CD14-positive monocyte (primary cell): Measurements from ENCODE around the gene MAIP1. TPM values are rescaled to one million over a fixed set of nuclear protein-coding genes. Genes with fewer than 3 reads are reported as not detected.

Experiments
- DNase-seq, 3 donors: peaks; one replicate each; pipeline ENCODE4 v3.0.0-alpha.2; 2011 to 2022
- H2AFZ ChIP-seq: 2 replicates; pipeline ENCODE4 v1.6.0; 2012; ENCODE audit warnings: mild to moderate bottlenecking, low read depth, low read length, inconsistent platforms; ENCODE audit not compliant: insufficient read depth, poor library complexity, severe bottlenecking
- H3K27ac ChIP-seq, 2 donors: 1 replicate in 1 of 2; 2 replicates in 1 of 2; pipeline ENCODE4 v1.5.1; 2012 to 2013; ENCODE audit warnings: low read length in 2 of 2, control low read depth in 1 of 2, inconsistent platforms in 1 of 2, low read depth in 1 of 2, mild to moderate bottlenecking in 1 of 2
- H3K27me3 ChIP-seq, 2 donors: one replicate each; pipeline versions ENCODE4 v1.6.0 to v1.6.1; 2011 to 2013; ENCODE audit warnings: low read length in 2 of 2; ENCODE audit not compliant: control insufficient read depth in 2 of 2, insufficient read depth in 2 of 2
- H3K36me3 ChIP-seq, 2 donors: replicated peaks in 1 of 2; 1 replicate in 1 of 2; 2 replicates in 1 of 2; pipeline versions ENCODE4 v1.5.1 to v1.6.1; 2012 to 2013; ENCODE audit warnings: low read length in 2 of 2, control low read depth in 1 of 2, inconsistent platforms in 1 of 2, mild to moderate bottlenecking in 1 of 2; ENCODE audit not compliant: insufficient read depth in 2 of 2, control insufficient read depth in 1 of 2
- H3K4me1 ChIP-seq, 2 donors: 1 replicate in 1 of 2; 2 replicates in 1 of 2; pipeline versions ENCODE4 v1.5.1 to v1.6.1; 2012 to 2013; ENCODE audit warnings: low read length in 2 of 2, control low read depth in 1 of 2, inconsistent platforms in 1 of 2, mild to moderate bottlenecking in 1 of 2, moderate library complexity in 1 of 2; ENCODE audit not compliant: insufficient read depth in 2 of 2, control insufficient read depth in 1 of 2
- H3K4me2 ChIP-seq: replicated peaks from 2 replicates; pipeline ENCODE3; 2012; ENCODE audit warnings: low read length, moderate library complexity, mild to moderate bottlenecking; ENCODE audit not compliant: poor library complexity, severe bottlenecking; ENCODE audit errors: extremely low read depth
- H3K4me3 ChIP-seq, 3 experiments: fragments of 200-600 bp in 1 of 3; sonication (generic) in 1 of 3; replicated peaks in 1 of 3; 1 replicate in 2 of 3; 2 replicates in 1 of 3; pipeline ENCODE4 v1.5.1; 2011 to 2013; ENCODE audit warnings: low read length in 3 of 3, mild to moderate bottlenecking in 3 of 3, control low read depth in 2 of 3, low read depth in 2 of 3, inconsistent platforms in 1 of 3, moderate library complexity in 1 of 3
- H3K79me2 ChIP-seq: 2 replicates; pipeline ENCODE4 v1.6.0; 2012; ENCODE audit warnings: mild to moderate bottlenecking, control low read depth, inconsistent platforms, low read length, moderate library complexity; ENCODE audit not compliant: insufficient read depth
- H3K9ac ChIP-seq: 2 replicates; pipeline ENCODE4 v1.6.0; 2017; ENCODE audit warnings: low read length, mild to moderate bottlenecking; ENCODE audit not compliant: insufficient read depth, poor library complexity, severe bottlenecking
- H3K9me3 ChIP-seq, 2 donors: replicated peaks in 1 of 2; 1 replicate in 1 of 2; 2 replicates in 1 of 2; pipeline versions ENCODE4 v1.5.1 to v1.6.1; 2012 to 2013; ENCODE audit warnings: low read length in 2 of 2, control low read depth in 1 of 2; ENCODE audit not compliant: control insufficient read depth in 1 of 2, insufficient read depth in 1 of 2
- H4K20me1 ChIP-seq: 2 replicates; pipeline ENCODE4 v1.6.0; 2012; ENCODE audit warnings: mild to moderate bottlenecking, low read length, control low read depth, moderate library complexity; ENCODE audit not compliant: insufficient read depth
- H3K27ac Mint-ChIP-seq, 7 donors: one replicate each; pipeline ENCODE4 v1.8.0; 2020; ENCODE audit warnings: mild to moderate bottlenecking in 7 of 7, mixed read lengths in 7 of 7, moderate library complexity in 6 of 7, inconsistent platforms in 2 of 7
- H3K27me3 Mint-ChIP-seq, 3 donors: one replicate each; pipeline ENCODE4 v1.8.0; 2021 to 2022; ENCODE audit warnings: low read depth in 3 of 3, mild to moderate bottlenecking in 3 of 3, mixed read lengths in 3 of 3, moderate library complexity in 3 of 3, inconsistent platforms in 1 of 3
- H3K36me3 Mint-ChIP-seq, 2 donors: one replicate each; pipeline ENCODE4 v1.8.0; 2020; ENCODE audit warnings: mixed read lengths in 2 of 2, inconsistent platforms in 1 of 2, mild to moderate bottlenecking in 1 of 2
- H3K4me1 Mint-ChIP-seq: one replicate; pipeline ENCODE4 v1.8.0; 2020; ENCODE audit warnings: mild to moderate bottlenecking, mixed read lengths
- H3K4me3 Mint-ChIP-seq, 2 donors: one replicate each; pipeline ENCODE4 v1.8.0; 2020; ENCODE audit warnings: mild to moderate bottlenecking in 2 of 2, mixed read lengths in 2 of 2, moderate library complexity in 1 of 2
- H3K9me3 Mint-ChIP-seq, 7 donors: one replicate each; pipeline ENCODE4 v1.8.0; 2020 to 2022; ENCODE audit warnings: mixed read lengths in 7 of 7, mild to moderate bottlenecking in 6 of 7, moderate library complexity in 6 of 7, inconsistent platforms in 2 of 7
- WGBS: methylation state at CpG from one replicate; pipeline ENCODE4 v1.1.5; 2013; ENCODE audit warnings: missing lambda C conversion rate; ENCODE audit not compliant: insufficient coverage; 5-methylcytosine and 5-hydroxymethylcytosine counted together
- intact Hi-C, 2 donors: fragments of 100-400 bp; cut with micrococcal nuclease; formaldehyde crosslinking; loops; one replicate each; pipeline versions ENCODE4 v1.15.0 to v1.15.1; 2023
- polyA plus RNA-seq, 3 donors: library from polyadenylated mRNA; depleted of rRNA in 1 of 3; unstranded in 2 of 3; stranded (reverse) in 1 of 3; fragments of 300-500 nt in 2 of 3; fragments of >200 nt in 1 of 3; fragmentation: Illumina TruSeq in 2 of 3; gene quantifications; 1 replicate in 2 of 3; 2 replicates in 1 of 3; pipeline ENCODE4 v1.2.3, GENCODE V29; 2012 to 2021
- TF ChIP-seq, protein P1 (sequence below): fragments of 200-600 bp; IDR thresholded peaks from one replicate; pipeline ENCODE4 v1.8.0; 2022; ENCODE audit warnings: antibody characterized with exemption, mild to moderate bottlenecking

The MAIP1 gene
- polyA plus RNA-seq, 3 donors, result 2.6 to 13.3 (median 7.6) TPM

DNA sequence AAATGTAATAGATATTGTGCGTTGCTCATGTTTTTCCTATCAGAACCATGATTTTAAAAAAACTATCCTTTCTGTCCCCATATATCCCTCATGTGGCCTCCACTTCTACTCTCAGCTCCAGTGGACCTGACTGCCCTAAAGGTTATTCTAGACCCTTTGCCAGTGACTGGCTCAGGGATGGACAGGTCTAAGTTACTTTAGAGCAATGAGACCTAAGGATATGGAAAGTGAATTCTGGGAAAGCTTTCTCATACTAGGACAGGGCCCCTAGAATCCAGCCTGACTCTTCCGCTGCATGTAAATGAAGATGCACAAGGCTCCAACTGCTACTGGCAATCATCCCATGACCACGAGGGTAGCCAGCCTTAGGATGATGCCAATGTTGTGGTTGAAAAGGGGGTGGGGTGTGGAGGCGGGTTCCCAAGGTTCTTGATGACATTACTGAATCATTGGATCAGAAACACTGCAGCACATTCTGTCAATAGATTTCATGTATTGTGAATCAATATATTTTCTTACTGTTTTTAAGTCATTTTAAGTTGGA, 23.0 kb upstream of the MAIP1 start:
- Histone ChIP-seq H2AFZ (no peak overlapping the region), H3K9me3 (no peaks in the 10 kb centered on the region), H3K79me2 (no peaks in the 10 kb centered on the region), H3K4me3 (no peak overlapping the region), H3K9ac (no peak overlapping the region), H3K27ac (peak overlapping the region in 1 of 2 donors; percentile 27), H3K27me3 (no peaks in the 10 kb centered on the region), H3K4me1 (no peaks in the 10 kb centered on the region), H4K20me1 (no peaks in the 10 kb centered on the region), H3K36me3 (peaks cover 43 to 82% of the 10 kb centered on the region in 2 donors), H3K4me2 (no peak overlapping the region)
- no peak for DNase-seq
- no peaks in the 10 kb centered on the region for H3K4me1 Mint-ChIP-seq
- TF ChIP-seq, protein P1, sequence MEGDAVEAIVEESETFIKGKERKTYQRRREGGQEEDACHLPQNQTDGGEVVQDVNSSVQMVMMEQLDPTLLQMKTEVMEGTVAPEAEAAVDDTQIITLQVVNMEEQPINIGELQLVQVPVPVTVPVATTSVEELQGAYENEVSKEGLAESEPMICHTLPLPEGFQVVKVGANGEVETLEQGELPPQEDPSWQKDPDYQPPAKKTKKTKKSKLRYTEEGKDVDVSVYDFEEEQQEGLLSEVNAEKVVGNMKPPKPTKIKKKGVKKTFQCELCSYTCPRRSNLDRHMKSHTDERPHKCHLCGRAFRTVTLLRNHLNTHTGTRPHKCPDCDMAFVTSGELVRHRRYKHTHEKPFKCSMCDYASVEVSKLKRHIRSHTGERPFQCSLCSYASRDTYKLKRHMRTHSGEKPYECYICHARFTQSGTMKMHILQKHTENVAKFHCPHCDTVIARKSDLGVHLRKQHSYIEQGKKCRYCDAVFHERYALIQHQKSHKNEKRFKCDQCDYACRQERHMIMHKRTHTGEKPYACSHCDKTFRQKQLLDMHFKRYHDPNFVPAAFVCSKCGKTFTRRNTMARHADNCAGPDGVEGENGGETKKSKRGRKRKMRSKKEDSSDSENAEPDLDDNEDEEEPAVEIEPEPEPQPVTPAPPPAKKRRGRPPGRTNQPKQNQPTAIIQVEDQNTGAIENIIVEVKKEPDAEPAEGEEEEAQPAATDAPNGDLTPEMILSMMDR, result no peak
- no peaks in the 10 kb centered on the region for H3K27me3 Mint-ChIP-seq
- peak overlapping the region in 1 of 7 donors; percentile 50 for H3K27ac Mint-ChIP-seq
- peaks cover 41 to 57% of the 10 kb centered on the region in 2 donors for H3K36me3 Mint-ChIP-seq
- intact Hi-C loops, result no loop called here
- no CpG with 5 or more reads among the region's 4 CpGs for WGBS
- no peaks in the 10 kb centered on the region for H3K9me3 Mint-ChIP-seq
- H3K4me3 Mint-ChIP-seq, result no peak overlapping the region

DNA sequence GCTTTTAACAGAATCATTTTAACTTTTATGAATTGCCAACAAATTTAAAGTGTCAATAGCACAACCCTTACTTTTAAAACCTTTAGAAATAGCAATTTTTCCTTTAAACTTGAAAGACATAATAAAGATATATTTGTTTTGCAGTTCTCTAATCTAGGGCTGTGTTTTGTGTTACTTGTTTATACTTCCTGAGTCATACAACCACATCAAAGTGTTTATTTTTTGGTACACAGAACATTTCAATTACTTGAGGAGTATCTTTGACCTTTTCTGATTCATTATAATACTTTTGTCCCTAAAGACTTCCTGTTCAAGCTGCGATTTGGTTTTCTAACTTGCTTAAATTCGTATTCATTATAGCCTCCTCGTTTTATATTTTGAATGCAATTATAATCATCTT, 21.9 kb upstream of the MAIP1 start:
- no peaks in the 10 kb centered on the region for H3K9me3 Mint-ChIP-seq
- no peak overlapping the region for H3K4me2 ChIP-seq
- intact Hi-C loops, result no loop called here
- no CpG with 5 or more reads among the region's 3 CpGs for WGBS
- no peak overlapping the region for H3K4me3 Mint-ChIP-seq
- no peak overlapping the region for H3K27ac ChIP-seq
- H3K4me3 ChIP-seq, result no peak overlapping the region
- no peaks in the 10 kb centered on the region for H3K27me3 Mint-ChIP-seq
- H3K36me3 Mint-ChIP-seq, result peaks cover 47 to 68% of the 10 kb centered on the region in 2 donors
- no peaks in the 10 kb centered on the region for H3K4me1 ChIP-seq
- no peaks in the 10 kb centered on the region for H3K9me3 ChIP-seq
- no peak for DNase-seq
- TF ChIP-seq, protein P1, result no peak
- H3K4me1 Mint-ChIP-seq, result no peaks in the 10 kb centered on the region
- H2AFZ ChIP-seq, result no peak overlapping the region
- no peak overlapping the region for H3K27ac Mint-ChIP-seq
- H3K79me2 ChIP-seq, result no peaks in the 10 kb centered on the region
- H3K9ac ChIP-seq, result no peak overlapping the region
- no peaks in the 10 kb centered on the region for H4K20me1 ChIP-seq
- no peaks in the 10 kb centered on the region for H3K27me3 ChIP-seq
- H3K36me3 ChIP-seq, result peaks cover 47 to 87% of the 10 kb centered on the region in 2 donors
